Psoas muscle (tissue), 8 donors: ENCODE results near the gene LHCGR. TPM values are rescaled to one million over a fixed set of nuclear protein-coding genes. Genes with fewer than 3 reads are reported as not detected.

Source experiments
- ATAC-seq, 4 donors: fragments of 200-7000 bp; cut with Tn5 transposase; one replicate each; pipeline ENCODE4 v1.9.1; 2020; ENCODE audit warnings: moderate library complexity in 3 of 4, mild to moderate bottlenecking in 2 of 4
- DNase-seq, 2 donors: peaks; one replicate each; pipeline ENCODE4 v3.0.0-alpha.2; 2020
- H3K27ac ChIP-seq: fragments of 200-600 bp; one replicate; pipeline ENCODE4 v1.8.0; 2022
- H3K27me3 ChIP-seq, 3 donors: fragments of 200-600 bp in 1 of 3; one replicate each; pipeline versions ENCODE4 v1.6.1 to v1.8.0; 2013 to 2022; ENCODE audit warnings: low read length in 2 of 3, mild to moderate bottlenecking in 2 of 3, moderate library complexity in 1 of 3; ENCODE audit not compliant: insufficient read depth in 3 of 3
- H3K36me3 ChIP-seq, 2 donors: fragments of 200-600 bp in 1 of 2; one replicate each; pipeline versions ENCODE4 v1.6.1 to v1.8.0; 2013 to 2022; ENCODE audit warnings: low read depth in 1 of 2, mild to moderate bottlenecking in 1 of 2, moderate library complexity in 1 of 2; ENCODE audit not compliant: insufficient read depth in 1 of 2
- H3K4me1 ChIP-seq: fragments of 200-600 bp; one replicate; pipeline ENCODE4 v1.8.0; 2022
- H3K4me3 ChIP-seq: fragments of 200-600 bp; one replicate; pipeline ENCODE4 v1.8.0; 2022; ENCODE audit warnings: mild to moderate bottlenecking
- H3K9me3 ChIP-seq: fragments of 200-600 bp; one replicate; pipeline ENCODE4 v1.8.0; 2022
- WGBS, 3 donors: extraction: QIAGEN DNeasy Blood & Tissue Kit; methylation state at CpG; one replicate each; pipeline versions ENCODE4 v1.1.6 to v1.1.7; 2013; 5-methylcytosine and 5-hydroxymethylcytosine counted together
- intact Hi-C, 2 donors: fragments of 100-400 bp; cut with DNase I; formaldehyde crosslinking; loops; one replicate each; pipeline versions ENCODE4 v1.11.0 to v1.14.2; 2022
- polyA plus RNA-seq, 3 donors: library from polyadenylated mRNA; stranded (reverse); fragments of 200-250 nt; gene quantifications; one replicate each; pipeline ENCODE4 v1.2.3, GENCODE V29; 2013
- total RNA-seq, 4 donors: library from RNA; stranded (reverse); fragmentation: NEBNext Ultra II Directional in 2 of 4; extraction: Animal tissue kit (Norgen Biotek cat#: 25700) in 2 of 4; gene quantifications; one replicate each; pipeline versions ENCODE4 v1.2.1 to v1.2.4, GENCODE V29; 2021 to 2023
- TF ChIP-seq, protein P1 (sequence below): fragments of 200-600 bp; IDR thresholded peaks from one replicate; pipeline ENCODE4 v1.8.0; 2022; ENCODE audit warnings: antibody characterized with exemption
- donor health status: healthy with polysubstance abuse.
- donor health status: DM: no; HTN: no; CAD: no; lungs with moderate emphysema.
- donor health status: Bipolar disorder and iron deficiency.
- donor health status: healthy.
- donor health status: DM: yes; HTN: yes; CAD: no.
- donor health status: DM: no; HTN: no; CAD: no.
- donor health status: DM: no; HTN: no; CAD: no.
- donor health status: DM: yes; HTN: yes; CAD: no.

LHCGR gene
- total and polyA plus RNA-seq, 7 donors: 0.01 to 0.04 (median 0.03) TPM; not detected in 4

DNA sequence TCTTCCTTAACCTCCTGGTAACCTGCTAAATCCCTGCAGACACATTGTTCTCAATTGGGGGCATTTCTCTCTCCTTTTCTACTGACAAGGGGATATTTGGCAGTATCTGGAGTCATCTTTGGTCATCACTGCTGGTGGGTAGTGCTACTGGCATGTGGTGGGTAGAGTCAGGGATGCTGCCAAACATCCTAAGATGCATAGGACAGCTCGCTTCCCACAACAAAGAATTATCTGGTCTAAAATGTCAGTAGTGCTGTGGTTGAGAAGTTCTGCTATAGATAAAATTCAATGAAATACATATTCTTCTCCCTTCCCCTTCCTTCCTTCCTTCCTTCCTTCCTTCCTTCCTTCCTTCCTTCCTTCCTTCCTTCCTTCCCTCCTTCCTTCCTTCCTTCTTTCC lies 18.7 kb upstream of the LHCGR start:
- Histone ChIP-seq H3K9me3 (no peaks in the 10 kb centered on the region), H3K4me1 (no peaks in the 10 kb centered on the region), H3K27ac (no peak overlapping the region), H3K27me3 (no peaks in the 10 kb centered on the region), H3K36me3 (no peaks in the 10 kb centered on the region), H3K4me3 (no peak overlapping the region)
- intact Hi-C loops: no loop called here
- DNase-seq: no peak
- 68% methylated on average over 1 of the region's 1 CpG for WGBS, 3 donors
- TF ChIP-seq, protein P1, sequence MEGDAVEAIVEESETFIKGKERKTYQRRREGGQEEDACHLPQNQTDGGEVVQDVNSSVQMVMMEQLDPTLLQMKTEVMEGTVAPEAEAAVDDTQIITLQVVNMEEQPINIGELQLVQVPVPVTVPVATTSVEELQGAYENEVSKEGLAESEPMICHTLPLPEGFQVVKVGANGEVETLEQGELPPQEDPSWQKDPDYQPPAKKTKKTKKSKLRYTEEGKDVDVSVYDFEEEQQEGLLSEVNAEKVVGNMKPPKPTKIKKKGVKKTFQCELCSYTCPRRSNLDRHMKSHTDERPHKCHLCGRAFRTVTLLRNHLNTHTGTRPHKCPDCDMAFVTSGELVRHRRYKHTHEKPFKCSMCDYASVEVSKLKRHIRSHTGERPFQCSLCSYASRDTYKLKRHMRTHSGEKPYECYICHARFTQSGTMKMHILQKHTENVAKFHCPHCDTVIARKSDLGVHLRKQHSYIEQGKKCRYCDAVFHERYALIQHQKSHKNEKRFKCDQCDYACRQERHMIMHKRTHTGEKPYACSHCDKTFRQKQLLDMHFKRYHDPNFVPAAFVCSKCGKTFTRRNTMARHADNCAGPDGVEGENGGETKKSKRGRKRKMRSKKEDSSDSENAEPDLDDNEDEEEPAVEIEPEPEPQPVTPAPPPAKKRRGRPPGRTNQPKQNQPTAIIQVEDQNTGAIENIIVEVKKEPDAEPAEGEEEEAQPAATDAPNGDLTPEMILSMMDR: no peak
- ATAC-seq: no peak

DNA sequence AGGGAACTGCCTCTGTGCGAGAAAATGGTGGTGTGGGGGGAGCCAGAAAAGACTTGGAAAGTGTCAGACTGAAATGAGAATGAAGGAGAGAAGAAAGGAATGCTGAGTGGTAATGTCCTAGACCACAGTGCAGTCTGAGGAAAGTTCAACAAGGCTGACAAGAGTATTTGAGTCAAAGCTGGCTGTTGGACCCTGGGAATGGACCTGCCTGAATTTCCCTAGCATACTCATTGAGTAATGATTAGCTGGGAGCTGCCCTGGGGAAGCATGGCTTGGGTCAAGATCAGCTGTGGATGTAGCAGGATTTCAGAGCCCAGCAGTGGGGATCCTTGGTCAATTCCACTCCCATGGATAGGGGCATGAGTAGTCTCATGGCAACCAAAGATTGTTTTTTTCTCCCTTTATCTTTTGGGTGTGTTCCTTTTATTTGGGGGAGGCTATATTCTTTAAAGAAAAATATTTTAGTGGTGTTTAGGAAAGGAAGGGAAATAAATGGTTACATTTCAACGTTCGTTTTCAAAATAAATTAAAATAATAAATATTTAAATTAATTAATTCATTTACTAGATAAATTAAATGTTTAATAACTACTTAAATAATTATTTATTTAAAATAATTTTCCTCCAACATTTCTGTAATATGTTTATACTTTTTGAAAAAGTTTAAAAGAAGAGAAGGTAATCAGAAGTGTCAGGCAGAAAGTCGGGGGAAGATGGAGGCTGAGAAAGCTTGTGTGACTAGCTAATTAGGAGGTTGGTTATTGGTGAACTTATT lies 15.9 kb upstream of the LHCGR start:
- WGBS, 3 donors: 93 to 98% (median 94%) methylated on average over 4 of the region's 4 CpGs
- Histone ChIP-seq H3K4me1 (no peaks in the 10 kb centered on the region), H3K36me3 (no peaks in the 10 kb centered on the region), H3K9me3 (no peaks in the 10 kb centered on the region), H3K27ac (no peak overlapping the region), H3K4me3 (no peak overlapping the region), H3K27me3 (no peaks in the 10 kb centered on the region)
- TF ChIP-seq, protein P1: no peak
- ATAC-seq (no peak), DNase-seq (no peak)
- intact Hi-C loops: no loop called here

DNA sequence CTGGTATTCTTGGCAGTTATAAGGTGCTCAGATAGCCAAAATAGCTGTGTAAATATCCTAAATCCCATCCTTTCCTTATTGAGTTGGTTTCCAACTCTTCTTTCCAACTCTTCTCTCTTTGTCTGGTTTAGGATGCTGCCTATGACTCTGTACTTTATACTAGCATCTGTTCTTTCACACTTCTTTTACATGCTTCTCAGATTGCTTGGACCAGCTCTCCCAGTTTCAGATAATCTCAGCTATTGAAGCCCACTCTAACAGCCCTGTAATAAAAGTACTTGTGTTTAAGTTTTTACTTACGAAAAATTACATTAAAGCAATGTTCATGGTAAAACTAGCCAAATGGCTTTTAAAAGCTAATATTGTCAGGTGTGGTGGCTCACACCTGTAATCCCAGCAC lies 14.7 kb upstream of the LHCGR start:
- no peaks in the 10 kb centered on the region for H3K27me3 ChIP-seq
- H3K4me1 ChIP-seq: no peaks in the 10 kb centered on the region
- ATAC-seq (no peak), DNase-seq (no peak)
- H3K36me3 ChIP-seq: no peaks in the 10 kb centered on the region
- no peak overlapping the region for H3K4me3 ChIP-seq
- intact Hi-C loops: no loop called here
- H3K9me3 ChIP-seq: no peaks in the 10 kb centered on the region
- no peak overlapping the region for H3K27ac ChIP-seq
- TF ChIP-seq, protein P1: no peak
- 39 to 47% (median 43%) methylated on average over 1 of the region's 1 CpG for WGBS, 3 donors

DNA sequence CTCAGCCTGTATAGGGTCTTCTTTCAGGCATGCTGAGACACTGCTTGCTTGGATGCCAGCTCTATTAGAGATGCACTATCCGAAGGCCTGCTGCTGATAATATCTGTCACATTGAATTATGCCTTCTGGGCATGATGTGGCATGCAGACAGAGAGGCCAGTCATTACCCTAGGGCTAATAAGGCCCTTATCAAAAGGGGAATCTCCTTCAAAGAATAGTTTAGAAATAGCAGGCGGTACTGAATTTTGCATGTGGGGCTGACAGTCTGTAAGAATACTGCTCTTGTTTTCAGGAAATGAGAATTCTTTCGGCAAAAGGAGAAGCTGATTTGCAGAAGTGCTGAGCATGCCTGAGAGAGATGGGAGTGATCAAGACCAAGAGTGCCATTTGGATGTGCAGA lies 13.1 kb upstream of the LHCGR start:
- no peak for ATAC-seq
- H3K4me1 ChIP-seq: no peaks in the 10 kb centered on the region
- intact Hi-C loops: no loop called here
- no peak for DNase-seq
- no peak overlapping the region for H3K27ac ChIP-seq
- H3K4me3 ChIP-seq: no peak overlapping the region
- H3K27me3 ChIP-seq: no peaks in the 10 kb centered on the region
- H3K36me3 ChIP-seq: no peaks in the 10 kb centered on the region
- no peaks in the 10 kb centered on the region for H3K9me3 ChIP-seq
- WGBS, 3 donors: 50 to 71% (median 67%) methylated on average over 3 of the region's 3 CpGs
- TF ChIP-seq, protein P1: no peak

DNA sequence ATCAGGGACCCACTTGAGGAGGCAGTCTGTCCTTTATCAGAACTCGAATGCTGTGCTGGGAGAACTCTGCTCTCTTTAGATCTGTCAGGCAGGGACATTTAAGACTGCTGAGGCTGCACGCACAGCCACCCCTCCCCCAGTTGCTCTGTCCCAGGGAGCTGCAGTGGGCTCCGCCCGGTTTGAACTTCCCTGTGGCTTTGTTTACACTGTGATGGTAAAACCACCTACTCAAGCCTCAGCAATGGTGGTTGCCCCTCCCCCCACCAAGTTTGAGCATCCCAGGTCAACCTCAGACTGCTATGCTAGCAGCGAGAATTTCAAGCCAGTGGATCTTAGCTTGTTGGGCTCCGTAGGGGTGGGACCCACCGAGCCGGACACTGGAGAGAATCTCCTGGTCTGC lies 11.8 kb upstream of the LHCGR start:
- 72 to 74% (median 74%) methylated on average over 8 of the region's 8 CpGs for WGBS, 3 donors

More for the DNA sequence above, 11.8 kb upstream of the LHCGR start:
- Histone ChIP-seq H3K9me3 (peaks cover 2% of the 10 kb centered on the region), H3K4me3 (no peak overlapping the region), H3K27ac (no peak overlapping the region), H3K4me1 (no peaks in the 10 kb centered on the region), H3K36me3 (no peaks in the 10 kb centered on the region), H3K27me3 (no peaks in the 10 kb centered on the region)
- intact Hi-C loops: no loop called here
- DNase-seq (no peak), ATAC-seq (no peak)
- TF ChIP-seq, protein P1: no peak
